Panc1 (cell line): ENCODE data around the gene IFNA5. TPM values are rescaled to one million over a fixed set of nuclear protein-coding genes. Genes with fewer than 3 reads are reported as not detected.

ENCODE experiments used
- total RNA-seq: library from RNA; stranded (reverse); gene quantifications from one replicate; pipeline ENCODE4 v1.2.1, GENCODE V29; 2021; ENCODE audit not compliant: unreplicated experiment

The IFNA5 gene
- total RNA-seq, 1 experiment from 2014 or later = not detected

Other genes with a start within 250 kb of the IFNA5 start
- gene IFNB1, start 227.4 kb downstream of the IFNA5 start, total RNA-seq = not detected
- not detected for gene IFNW1, start 163.5 kb downstream of the IFNA5 start, total RNA-seq
- gene IFNA21, start 138.7 kb downstream of the IFNA5 start, total RNA-seq = not detected
- gene IFNA4, start 117.7 kb downstream of the IFNA5 start, total RNA-seq = not detected
- gene IFNA7, start 103.1 kb downstream of the IFNA5 start, total RNA-seq = not detected
- gene IFNA10, start 98.2 kb downstream of the IFNA5 start, total RNA-seq = not detected
- gene IFNA16, start 88.0 kb downstream of the IFNA5 start, total RNA-seq = not detected
- not detected for gene IFNA17, start 77.1 kb downstream of the IFNA5 start, total RNA-seq
- gene IFNA14, start 65.3 kb downstream of the IFNA5 start, total RNA-seq = not detected
- 7.4 TPM for gene KLHL9, start 30.1 kb upstream of the IFNA5 start, total RNA-seq
- not detected for gene IFNA6, start 45.6 kb upstream of the IFNA5 start, total RNA-seq
- not detected for gene IFNA13, start 62.7 kb upstream of the IFNA5 start, total RNA-seq
- gene IFNA2, start 80.1 kb upstream of the IFNA5 start, total RNA-seq = not detected
- gene IFNA8, start 103.8 kb upstream of the IFNA5 start, total RNA-seq = not detected
- not detected for gene IFNA1, start 135.1 kb upstream of the IFNA5 start, total RNA-seq
- 0.44 TPM for gene IFNE, start 177.0 kb upstream of the IFNA5 start, total RNA-seq